Right lobe of liver (tissue), 6 donors: Measurements from ENCODE around the gene MS4A18. TPM values are rescaled to one million over a fixed set of nuclear protein-coding genes. Genes with fewer than 3 reads are reported as not detected.

Experiments used
- ATAC-seq, 4 donors: fragments of 200-7000 bp; cut with Tn5 transposase; one replicate each; pipeline ENCODE4 v1.9.1; 2020; ENCODE audit warnings: mild to moderate bottlenecking in 4 of 4, moderate library complexity in 4 of 4
- DNase-seq, 3 donors: peaks; one replicate each; pipeline ENCODE4 v3.0.0-alpha.2; 2020
- H3K27ac ChIP-seq, 3 donors: fragments of 200-600 bp; one replicate each; pipeline ENCODE4 v1.8.0; 2022
- H3K27me3 ChIP-seq, 2 donors: fragments of 200-600 bp; one replicate each; pipeline ENCODE4 v1.8.0; 2022
- H3K36me3 ChIP-seq, 4 donors: fragments of 200-600 bp; sonication (generic) in 1 of 4; one replicate each; pipeline versions ENCODE4 v1.5.1 to v1.8.0; 2017 to 2022; ENCODE audit warnings: control low read depth in 1 of 4
- H3K4me1 ChIP-seq, 4 donors: fragments of 200-600 bp; sonication (generic) in 1 of 4; one replicate each; pipeline versions ENCODE4 v1.5.1 to v1.8.0; 2017 to 2022; ENCODE audit warnings: control low read depth in 1 of 4
- H3K4me3 ChIP-seq, 3 donors: fragments of 200-600 bp; one replicate each; pipeline ENCODE4 v1.8.0; 2022
- H3K9me3 ChIP-seq, 4 donors: fragments of 200-600 bp; sonication (generic) in 1 of 4; one replicate each; pipeline versions ENCODE4 v1.5.1 to v1.8.0; 2017 to 2022; ENCODE audit warnings: control low read depth in 1 of 4
- CTCF ChIP-seq, 4 donors: fragments of 200-600 bp in 3 of 4; fragments of 450-650 bp in 1 of 4; IDR thresholded peaks; one replicate each; pipeline versions ENCODE4 v1.5.1 to v1.8.0; 2016 to 2022; ENCODE audit warnings: antibody characterized with exemption in 4 of 4, mild to moderate bottlenecking in 2 of 4
- POLR2A ChIP-seq: fragments of 450-650 bp; IDR thresholded peaks from one replicate; pipeline ENCODE4 v1.6.1; 2017; ENCODE audit warnings: antibody characterized with exemption, mild to moderate bottlenecking
- WGBS: methylation state at CpG from one replicate; pipeline ENCODE4 v1.1.6; 2018; ENCODE audit warnings: low coverage, low lambda C conversion rate; ENCODE audit not compliant: insufficient coverage; ENCODE audit errors: missing lambda C conversion rate; 5-methylcytosine and 5-hydroxymethylcytosine counted together
- intact Hi-C, 2 donors: fragments of 100-400 bp; cut with DNase I; formaldehyde crosslinking; loops; one replicate each; pipeline versions ENCODE4 v1.11.2 to v1.14.1; 2022
- total RNA-seq, 6 experiments: library from RNA; depleted of rRNA in 2 of 6; stranded (reverse); fragments of >200 nt in 2 of 6; fragmentation: NEBNext Ultra II Directional in 3 of 6; extraction: Animal tissue kit (Norgen Biotek cat#: 25700) in 3 of 6; gene quantifications; one replicate each; pipeline versions ENCODE4 v1.1.0 to v1.2.4, GENCODE V29; 2016 to 2023
- donor health status: DM: no; HTN: yes; CAD: no.
- donor health status: DM: no; HTN: no; CAD: no.
- donor health status: DM: no; HTN: no; CAD: no.
- donor health status: DM: no; HTN: yes; CAD: no.
- donor health status: DM: no; HTN: yes; CAD: no.

MS4A18 gene
- total RNA-seq, 6 experiments from 2014 or later: not detected

- ATAC-seq (peak in 3 of 4 donors; percentile 37 to 78 (median 63)), DNase-seq (peak in 1 of 3 donors; percentile 63)
- H3K27ac ChIP-seq: no peak overlapping the region
- no peak overlapping the region for H3K4me3 ChIP-seq
- 38% methylated on average over 9 of the region's 15 CpGs for WGBS
- no peak for TF ChIP-seq CTCF (IDR thresholded peaks at IDR 0.05)
- no peak for TF ChIP-seq POLR2A
- H3K27me3 ChIP-seq: no peaks in the 10 kb centered on the region
- no peaks in the 10 kb centered on the region for H3K4me1 ChIP-seq
- intact Hi-C loops: no loop called here
- H3K36me3 ChIP-seq: no peaks in the 10 kb centered on the region
- H3K9me3 ChIP-seq: no peaks in the 10 kb centered on the region
Measured at GRCh38 chr11:60786811-60787567, 62.5 kb downstream of the MS4A18 start.

GRCh38 chr11:60788401-60789125 is 64.0 kb downstream of the MS4A18 start:
- H3K27ac ChIP-seq: no peak overlapping the region
- no peak for TF ChIP-seq CTCF (IDR thresholded peaks at IDR 0.05)
- no peak for TF ChIP-seq POLR2A
- intact Hi-C loops: no loop called here
- 67% methylated on average over 1 of the region's 7 CpGs for WGBS
- no peaks in the 10 kb centered on the region for H3K4me1 ChIP-seq
- H3K27me3 ChIP-seq: no peaks in the 10 kb centered on the region
- DNase-seq (no peak), ATAC-seq (no peak)
- no peaks in the 10 kb centered on the region for H3K36me3 ChIP-seq
- H3K4me3 ChIP-seq: no peak overlapping the region
- no peaks in the 10 kb centered on the region for H3K9me3 ChIP-seq

- intact Hi-C loops: no loop called here
- no peaks in the 10 kb centered on the region for H3K9me3 ChIP-seq
- H3K4me3 ChIP-seq: no peak overlapping the region
- no peaks in the 10 kb centered on the region for H3K4me1 ChIP-seq
- H3K27me3 ChIP-seq: no peaks in the 10 kb centered on the region
- ATAC-seq: no peak
- no peak for DNase-seq
- TF ChIP-seq CTCF (IDR thresholded peaks at IDR 0.05) (no peak), POLR2A (no peak)
- 75% methylated on average over 1 of the region's 3 CpGs for WGBS
- no peak overlapping the region for H3K27ac ChIP-seq
- no peaks in the 10 kb centered on the region for H3K36me3 ChIP-seq
Measured at GRCh38 chr11:60790726-60791125, 66.2 kb downstream of the MS4A18 start.

GRCh38 chr11:60791153-60791933 is 66.8 kb downstream of the MS4A18 start:
- intact Hi-C loops: no loop called here
- 69% methylated on average over 3 of the region's 4 CpGs for WGBS
- TF ChIP-seq POLR2A (no peak), CTCF (IDR thresholded peaks at IDR 0.05) (no peak)
- no peaks in the 10 kb centered on the region for H3K27me3 ChIP-seq
- ATAC-seq (no peak), DNase-seq (no peak)
- no peak overlapping the region for H3K4me3 ChIP-seq
- H3K4me1 ChIP-seq: no peaks in the 10 kb centered on the region
- no peaks in the 10 kb centered on the region for H3K9me3 ChIP-seq
- no peaks in the 10 kb centered on the region for H3K36me3 ChIP-seq
- H3K27ac ChIP-seq: no peak overlapping the region
